Hepatocyte (in vitro differentiated cells): ENCODE data around the gene PRSS57. TPM values are rescaled to one million over a fixed set of nuclear protein-coding genes. Genes with fewer than 3 reads are reported as not detected.

Experiments used
- DNase-seq: peaks from one replicate; pipeline ENCODE4 v3.0.0-alpha.2; 2016; ENCODE audit warnings: low spot score
- H2AFZ ChIP-seq: fragments of 200-600 bp; sonication (generic); 2 replicates; pipeline ENCODE4 v1.6.0; 2016; ENCODE audit warnings: antibody characterized with exemption, mild to moderate bottlenecking
- H3K27ac ChIP-seq: fragments of 200-600 bp; sonication (generic); 2 replicates; pipeline ENCODE4 v1.5.1; 2016; ENCODE audit warnings: mild to moderate bottlenecking
- H3K27me3 ChIP-seq: fragments of 200-600 bp; sonication (generic); 2 replicates; pipeline ENCODE4 v1.6.1; 2016
- H3K36me3 ChIP-seq: fragments of 200-600 bp; sonication (generic); replicated peaks from 2 replicates; pipeline ENCODE4 v1.5.1; 2016; ENCODE audit warnings: low read depth; ENCODE audit not compliant: insufficient read depth
- H3K4me1 ChIP-seq: fragments of 200-600 bp; sonication (generic); 2 replicates; pipeline ENCODE4 v1.5.1; 2016; ENCODE audit warnings: mild to moderate bottlenecking, moderate library complexity; ENCODE audit not compliant: insufficient read depth
- H3K4me2 ChIP-seq: fragments of 200-600 bp; sonication (generic); 2 replicates; pipeline ENCODE4 v1.6.0; 2016
- H3K4me3 ChIP-seq: fragments of 200-600 bp; sonication (generic); 2 replicates; pipeline ENCODE4 v1.5.1; 2016; ENCODE audit warnings: mild to moderate bottlenecking
- H3K79me2 ChIP-seq: fragments of 200-600 bp; sonication (generic); 2 replicates; pipeline ENCODE4 v1.6.0; 2017; ENCODE audit warnings: mild to moderate bottlenecking
- H3K9me2 ChIP-seq: fragments of 200-600 bp; sonication (generic); replicated peaks from 2 replicates; pipeline ENCODE4 v1.6.0; 2017; ENCODE audit warnings: mild to moderate bottlenecking; ENCODE audit not compliant: insufficient read depth
- H3K9me3 ChIP-seq: fragments of 200-600 bp; sonication (generic); 2 replicates; pipeline ENCODE4 v1.5.1; 2016; ENCODE audit warnings: low read depth, mild to moderate bottlenecking
- H4K20me1 ChIP-seq: fragments of 200-600 bp; sonication (generic); 2 replicates; pipeline ENCODE4 v1.6.0; 2016; ENCODE audit warnings: mild to moderate bottlenecking; ENCODE audit not compliant: insufficient read depth, poor library complexity, severe bottlenecking
- CTCF ChIP-seq: fragments of 200-600 bp; sonication (generic); IDR thresholded peaks from 2 replicates; pipeline ENCODE4 v1.5.1; 2016; ENCODE audit warnings: antibody characterized with exemption, mild to moderate bottlenecking; ENCODE audit not compliant: poor library complexity
- EZH2 ChIP-seq: fragments of 200-600 bp; sonication (generic); IDR thresholded peaks from 2 replicates; pipeline ENCODE4 v1.6.1; 2016; ENCODE audit warnings: antibody characterized with exemption, mild to moderate bottlenecking, borderline replicate concordance
- EZH2phosphoT487 ChIP-seq: fragments of 200-600 bp; sonication (generic); IDR thresholded peaks from one replicate; pipeline ENCODE4 v1.6.1; 2018; ENCODE audit warnings: antibody characterized with exemption, mild to moderate bottlenecking, low read depth, moderate library complexity; ENCODE audit not compliant: unreplicated experiment, severe bottlenecking
- WGBS: methylation state at CpG from one replicate; pipeline ENCODE4 v1.1.6; 2016; ENCODE audit warnings: low lambda C conversion rate; ENCODE audit errors: missing lambda C conversion rate; 5-methylcytosine and 5-hydroxymethylcytosine counted together
- polyA plus RNA-seq: library from polyadenylated mRNA; unstranded; fragments of >200 nt; fragmentation: Nextera tagmentation; extraction: Ambion mirVana; gene quantifications from 2 replicates; pipeline ENCODE4 v1.2.1, GENCODE V29; 2016
- total RNA-seq: library from RNA; depleted of rRNA; stranded (reverse); fragments of >200 nt; gene quantifications from 2 replicates; pipeline ENCODE4 v1.2.3, GENCODE V29; 2014

Gene PRSS57
- total and polyA plus RNA-seq, 2 experiments from 2014 or later: 1.2 to 2.4 TPM

GRCh38 chr19:680287-681028 lies 14.8 kb downstream of the PRSS57 start:
- WGBS: 2% methylated on average over 51 of the region's 70 CpGs
- no peak for TF ChIP-seq EZH2phosphoT487
- TF ChIP-seq CTCF: peak; percentile 44
- no peak overlapping the region for H2AFZ ChIP-seq

DNA sequence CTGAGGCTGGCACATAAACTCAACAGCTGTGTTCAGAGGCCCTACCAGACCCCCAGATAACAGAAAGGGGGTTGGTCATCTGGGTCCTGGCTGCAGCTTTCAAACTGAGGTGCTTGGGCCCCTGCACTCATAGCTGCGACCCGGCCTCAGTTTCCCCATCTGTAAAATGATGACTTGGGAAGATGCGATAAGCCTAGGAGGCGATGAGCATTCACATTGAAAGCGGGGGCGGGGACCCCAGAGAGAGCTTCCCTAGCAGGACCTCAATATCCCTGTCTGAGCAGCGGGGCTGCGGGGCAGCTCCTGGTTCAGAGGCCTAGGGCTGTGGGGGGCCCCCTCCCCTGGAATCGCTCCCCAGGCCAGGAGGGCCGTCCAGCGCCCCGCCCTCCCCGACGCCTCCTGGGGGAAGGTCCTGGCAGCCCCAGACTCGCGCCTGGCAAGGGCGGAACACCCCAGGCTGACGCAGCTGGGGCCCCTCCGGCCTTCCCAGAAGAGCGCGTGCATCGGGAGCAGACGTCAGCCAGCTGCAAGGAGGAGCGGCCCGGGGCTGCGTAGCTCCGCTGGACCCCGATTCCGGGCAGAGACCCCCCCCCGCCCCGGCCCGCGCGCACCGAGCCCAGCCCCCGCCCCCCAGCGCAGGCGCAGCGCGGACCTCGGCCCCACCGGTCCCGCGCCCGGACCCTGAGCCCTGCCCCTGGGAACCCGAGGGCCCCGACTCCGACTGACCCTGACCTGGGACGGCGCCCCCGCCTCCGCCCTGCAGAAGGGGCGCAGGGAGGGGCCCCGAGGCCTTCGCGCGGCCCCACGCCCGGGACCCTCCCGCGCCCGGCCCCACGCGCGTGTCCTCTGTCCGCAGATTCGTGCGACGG lies 15.6 kb downstream of the PRSS57 start:
- H3K27ac ChIP-seq: peak overlapping the region; percentile 99
- 15% methylated on average over 20 of the region's 69 CpGs for WGBS
- no peaks in the 10 kb centered on the region for H3K36me3 ChIP-seq
- peaks cover 37% of the 10 kb centered on the region for H3K4me1 ChIP-seq
- peaks cover 25% of the 10 kb centered on the region for H3K79me2 ChIP-seq
- H3K4me3 ChIP-seq: peak overlapping the region; percentile 57
- H4K20me1 ChIP-seq: no peaks in the 10 kb centered on the region
- H3K9me2 ChIP-seq: no peaks in the 10 kb centered on the region
- no peaks in the 10 kb centered on the region for H3K27me3 ChIP-seq
- no peak overlapping the region for H2AFZ ChIP-seq
- H3K9me3 ChIP-seq: no peaks in the 10 kb centered on the region
- TF ChIP-seq CTCF: no peak
- TF ChIP-seq EZH2phosphoT487: no peak
- TF ChIP-seq EZH2: no peak
- peak; percentile 93 for DNase-seq
- H3K4me2 ChIP-seq: peak overlapping the region; percentile 97

More at GRCh38 chr19:680287-681028, 14.8 kb downstream of the PRSS57 start:
- Histone ChIP-seq H3K9me3 (no peaks in the 10 kb centered on the region), H3K36me3 (no peaks in the 10 kb centered on the region), H3K27ac (peak overlapping the region; percentile 99), H3K4me1 (peaks cover 32% of the 10 kb centered on the region), H3K27me3 (no peaks in the 10 kb centered on the region), H3K4me2 (peak overlapping the region; percentile 97), H4K20me1 (no peaks in the 10 kb centered on the region), H3K79me2 (peaks cover 25% of the 10 kb centered on the region), H3K9me2 (no peaks in the 10 kb centered on the region), H3K4me3 (peak overlapping the region; percentile 57)
- DNase-seq: peak; percentile 99

DNA sequence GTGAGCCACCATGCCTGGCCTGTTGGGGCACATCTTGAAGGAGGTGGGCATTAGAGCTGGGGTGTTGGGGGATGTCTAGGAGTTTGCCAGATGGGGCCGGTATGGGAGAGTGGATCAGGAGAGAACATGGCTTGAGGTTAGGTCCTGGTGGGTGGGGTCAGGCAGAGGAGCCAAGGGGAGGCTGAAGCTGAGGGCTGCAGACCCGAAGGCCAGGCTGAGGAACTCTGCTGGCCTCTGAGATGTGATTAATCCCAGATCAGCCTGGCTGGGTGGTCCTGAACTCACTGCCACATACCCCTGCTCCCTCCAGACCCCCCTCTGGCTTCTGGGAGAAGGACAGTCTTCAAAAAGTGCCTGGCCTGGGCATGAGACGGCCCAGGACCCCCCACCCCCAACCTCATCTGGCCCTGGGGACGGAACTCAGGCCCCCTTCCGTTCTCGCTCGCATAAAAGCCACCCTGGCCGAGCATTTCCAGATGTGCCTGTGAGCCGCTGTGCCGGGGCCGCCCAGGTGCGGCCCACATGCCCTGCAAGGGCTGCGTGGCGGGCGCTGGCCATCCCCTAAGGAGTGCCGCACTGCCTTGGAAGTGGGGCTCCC lies 16.4 kb downstream of the PRSS57 start:
- H2AFZ ChIP-seq: no peak overlapping the region
- H4K20me1 ChIP-seq: no peaks in the 10 kb centered on the region
- H3K4me2 ChIP-seq: peak overlapping the region; percentile 97
- no peak for TF ChIP-seq EZH2
- no peak for TF ChIP-seq CTCF
- no peak for TF ChIP-seq EZH2phosphoT487
- no peaks in the 10 kb centered on the region for H3K36me3 ChIP-seq
- peak overlapping the region; percentile 99 for H3K27ac ChIP-seq
- peaks cover 37% of the 10 kb centered on the region for H3K4me1 ChIP-seq
- WGBS: 57% methylated on average over 15 of the region's 16 CpGs
- peaks cover 25% of the 10 kb centered on the region for H3K79me2 ChIP-seq
- H3K9me3 ChIP-seq: no peaks in the 10 kb centered on the region
- H3K27me3 ChIP-seq: no peaks in the 10 kb centered on the region
- no peak for DNase-seq
- H3K9me2 ChIP-seq: no peaks in the 10 kb centered on the region
- H3K4me3 ChIP-seq: peak overlapping the region; percentile 57
